ENCODE results near the gene USP10. TPM values are rescaled to one million over a fixed set of nuclear protein-coding genes. Genes with fewer than 3 reads are reported as not detected.

USP10 gene
- total RNA-seq, 1 donor from 2014 or later: 62.7 TPM

DNA sequence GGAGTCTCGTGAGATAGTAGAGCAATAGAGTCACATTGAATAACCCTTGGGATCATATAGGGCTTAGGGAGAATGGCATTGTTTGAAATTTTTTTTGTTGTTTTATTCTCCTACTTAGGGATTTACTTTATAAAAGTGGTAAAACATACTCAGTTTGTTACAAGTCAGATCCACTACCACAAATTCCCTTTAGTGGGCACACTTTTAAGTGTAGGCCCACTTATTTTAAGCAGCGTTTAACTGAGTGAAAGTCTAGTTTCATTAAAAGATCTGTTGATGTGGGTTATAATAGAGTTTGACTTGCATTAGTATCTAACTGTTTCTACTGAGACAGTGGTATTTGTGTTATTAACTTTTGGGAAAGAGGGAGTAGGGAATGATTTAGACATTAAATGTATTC is 49.3 kb downstream of the USP10 start:
- no peak for ATAC-seq
- H3K4me1 ChIP-seq: peaks cover 39% of the 10 kb centered on the region
- no peak overlapping the region for H3K27ac ChIP-seq
- intact Hi-C loops (cut with DNase I): no loop called here
- TF ChIP-seq CTCF (IDR thresholded peaks at IDR 0.05): no peak
- no peak overlapping the region for H3K4me3 ChIP-seq
- no peaks in the 10 kb centered on the region for H3K9me3 ChIP-seq
- H3K36me3 ChIP-seq: peaks cover 24% of the 10 kb centered on the region
- no peaks in the 10 kb centered on the region for H3K27me3 ChIP-seq (ENCODE audit: low read depth)
- DNase-seq: no peak

DNA sequence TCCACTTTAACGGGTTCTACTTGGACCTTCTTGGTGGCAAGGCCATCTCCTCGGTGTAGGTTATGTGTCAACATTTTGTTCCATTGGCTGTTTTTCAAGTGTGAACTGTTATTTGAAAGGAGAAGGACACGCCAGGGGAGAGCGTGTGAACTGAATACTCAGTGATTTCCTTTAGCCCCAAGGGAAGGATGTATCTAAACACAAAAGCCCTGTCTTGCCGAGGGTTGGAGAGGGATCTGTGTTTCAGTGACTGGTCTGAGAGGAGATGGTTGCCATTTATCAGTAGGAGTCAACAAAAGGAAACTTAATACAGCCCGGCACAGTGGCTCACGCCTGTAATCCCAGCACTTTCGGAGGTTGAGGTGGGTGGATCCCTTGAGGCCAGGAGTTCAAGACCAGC is 50.0 kb downstream of the USP10 start:
- DNase-seq (no peak), ATAC-seq (no peak)
- no peak for TF ChIP-seq CTCF (IDR thresholded peaks at IDR 0.05)
- no peak overlapping the region for H3K4me3 ChIP-seq
- H3K27ac ChIP-seq: no peak overlapping the region
- no peaks in the 10 kb centered on the region for H3K9me3 ChIP-seq
- H3K27me3 ChIP-seq (ENCODE audit: low read depth): no peaks in the 10 kb centered on the region
- H3K36me3 ChIP-seq: peaks cover 22% of the 10 kb centered on the region
- H3K4me1 ChIP-seq: peaks cover 45% of the 10 kb centered on the region
- intact Hi-C loops (cut with DNase I): loop anchor here (10.0 kb wide), 1 partner anchor 205 kb away; no protein-coding TSS in a partner anchor

DNA sequence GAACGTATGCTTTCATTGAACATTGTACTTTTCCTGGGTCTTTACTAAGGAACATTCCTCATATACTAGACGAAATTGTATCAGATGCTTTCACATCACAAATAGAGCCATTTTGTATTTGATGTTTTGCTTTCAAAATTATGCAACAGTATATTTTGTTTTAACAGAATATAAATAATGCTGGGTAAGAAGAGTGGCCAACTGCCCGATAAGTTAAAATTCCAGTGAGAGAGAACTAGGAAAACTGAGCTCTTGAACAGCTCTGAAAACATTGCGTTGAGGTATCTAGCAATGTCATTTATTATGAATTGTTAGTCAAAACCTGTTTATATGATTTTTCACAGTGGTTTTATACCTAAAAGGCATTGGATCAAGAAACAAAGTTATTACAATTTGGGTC is 50.8 kb downstream of the USP10 start:
- Histone ChIP-seq H3K36me3 (peaks cover 14% of the 10 kb centered on the region), H3K27ac (no peak overlapping the region), H3K9me3 (no peaks in the 10 kb centered on the region), H3K4me3 (no peak overlapping the region), H3K27me3 (ENCODE audit: low read depth) (no peaks in the 10 kb centered on the region), H3K4me1 (peaks cover 47% of the 10 kb centered on the region)
- TF ChIP-seq CTCF (IDR thresholded peaks at IDR 0.05): no peak
- DNase-seq (no peak), ATAC-seq (no peak)
- intact Hi-C loops (cut with DNase I): loop anchor here (10.0 kb wide), 1 partner anchor 204 kb away; no protein-coding TSS in a partner anchor

DNA sequence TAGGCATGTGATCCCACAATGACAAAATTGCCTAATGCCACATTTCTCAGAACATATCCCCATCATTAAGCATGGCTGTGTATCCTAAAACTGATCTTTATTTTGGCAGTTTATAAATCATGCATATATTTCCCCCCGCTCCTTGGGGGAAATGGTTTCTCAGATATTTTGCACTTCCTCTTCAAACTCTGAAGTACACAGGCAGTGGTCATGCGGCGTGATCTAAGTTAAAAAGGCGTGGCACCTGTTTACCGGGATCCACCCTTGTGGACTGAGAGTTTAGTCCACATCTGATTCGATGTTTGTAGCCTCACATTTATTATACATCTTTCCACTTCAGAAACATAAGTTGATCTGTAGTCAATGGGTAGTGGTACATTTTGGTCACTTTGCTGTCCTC is 51.4 kb downstream of the USP10 start:
- Histone ChIP-seq H3K9me3 (no peaks in the 10 kb centered on the region), H3K4me3 (no peak overlapping the region), H3K4me1 (peaks cover 47% of the 10 kb centered on the region), H3K36me3 (peaks cover 8% of the 10 kb centered on the region), H3K27me3 (ENCODE audit: low read depth) (no peaks in the 10 kb centered on the region), H3K27ac (no peak overlapping the region)
- intact Hi-C loops (cut with DNase I): loop anchor here (10.0 kb wide), 1 partner anchor 204 kb away; no protein-coding TSS in a partner anchor
- DNase-seq (no peak), ATAC-seq (no peak)
- TF ChIP-seq CTCF (IDR thresholded peaks at IDR 0.05): no peak

DNA sequence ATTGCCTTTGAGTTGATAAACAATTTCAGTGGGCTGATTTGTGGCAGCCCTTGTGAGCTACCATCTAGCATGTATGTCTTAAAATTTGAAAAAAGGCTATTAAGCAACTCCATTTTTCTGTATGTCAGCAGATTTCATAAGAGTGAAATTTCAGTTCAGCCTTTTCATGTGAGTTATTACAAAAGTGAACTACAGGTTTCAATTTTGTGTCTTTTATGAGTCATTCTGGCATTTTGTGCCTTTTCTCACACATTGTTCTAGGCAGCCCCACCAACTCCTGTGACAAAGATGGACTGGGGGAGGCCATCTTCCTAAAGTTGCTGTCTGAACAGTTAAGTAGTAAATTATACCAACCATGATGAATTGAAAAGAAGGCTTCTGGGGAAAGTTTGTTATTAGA is 52.1 kb downstream of the USP10 start:
- intact Hi-C loops (cut with DNase I): loop anchor here (10.0 kb wide), 1 partner anchor 203 kb away; no protein-coding TSS in a partner anchor
- no peak for DNase-seq
- no peaks in the 10 kb centered on the region for H3K27me3 ChIP-seq (ENCODE audit: low read depth)
- peaks cover 3% of the 10 kb centered on the region for H3K36me3 ChIP-seq
- H3K4me3 ChIP-seq: no peak overlapping the region
- TF ChIP-seq CTCF (IDR thresholded peaks at IDR 0.05): no peak
- H3K27ac ChIP-seq: no peak overlapping the region
- peak in 1 of 2 donors; percentile 27 for ATAC-seq
- peaks cover 47% of the 10 kb centered on the region for H3K4me1 ChIP-seq
- no peaks in the 10 kb centered on the region for H3K9me3 ChIP-seq
